Activated CD8-positive, alpha-beta T cell treated with anti-CD3 and anti-CD28 coated beads for 36 hours (primary cell): ENCODE results near the gene TMIGD2. TPM values are rescaled to one million over a fixed set of nuclear protein-coding genes. Genes with fewer than 3 reads are reported as not detected.
"Not testable (repeated sequence)": the region's sequence is repeated elsewhere in the genome, so short reads cannot be mapped to it uniquely, and the experiment has no call there.

Experiments used
- ATAC-seq: fragments of 200-7000 bp; cut with Tn5 transposase; one replicate; pipeline ENCODE4 v1.10.0; 2021; ENCODE audit warnings: mild to moderate bottlenecking, moderate library complexity
- CTCF ChIA-PET: fragments of 350-600 bp; sonication (Branson Sonifier 250); formaldehyde crosslinking; loops from one replicate; lab custom pipeline; 2021; ENCODE audit warnings: antibody characterized with exemption; lab: Charles Lee
- POLR2A ChIA-PET: fragments of 350-600 bp; sonication (Branson Sonifier 250); formaldehyde crosslinking; loops from one replicate; lab custom pipeline; 2021; ENCODE audit warnings: antibody characterized with exemption; lab: Charles Lee
- DNase-seq: peaks from one replicate; pipeline ENCODE4 v3.0.0-alpha.2; 2020
- H3K27ac Mint-ChIP-seq: one replicate; pipeline ENCODE4 v1.8.0; 2021; ENCODE audit warnings: mild to moderate bottlenecking, mixed read lengths
- H3K27me3 Mint-ChIP-seq: one replicate; pipeline ENCODE4 v1.8.0; 2021; ENCODE audit warnings: mixed read lengths
- H3K36me3 Mint-ChIP-seq: one replicate; pipeline ENCODE4 v1.8.0; 2021; ENCODE audit warnings: low read depth, mixed read lengths
- H3K4me1 Mint-ChIP-seq: one replicate; pipeline ENCODE4 v1.8.0; 2021; ENCODE audit warnings: low read depth, mixed read lengths
- H3K4me3 Mint-ChIP-seq: one replicate; pipeline ENCODE4 v1.8.0; 2021; ENCODE audit warnings: mild to moderate bottlenecking, moderate library complexity, mixed read lengths
- H3K9me3 Mint-ChIP-seq: one replicate; pipeline ENCODE4 v1.8.0; 2021; ENCODE audit warnings: mixed read lengths
- intact Hi-C: fragments of 100-400 bp; cut with micrococcal nuclease; formaldehyde crosslinking; loops from one replicate; pipeline ENCODE4 v1.10.0; 2022
- total RNA-seq, 2 experiments: library from RNA; stranded (reverse); gene quantifications; one replicate each; pipeline ENCODE4 v1.2.3, GENCODE V29; 2021
- TF ChIP-seq, protein P1 (sequence below): fragments of 200-600 bp; IDR thresholded peaks from one replicate; pipeline ENCODE4 v1.8.0; 2022; ENCODE audit warnings: antibody characterized with exemption, mild to moderate bottlenecking

The TMIGD2 gene
- total RNA-seq, 2 experiments from 2014 or later = 13.6 to 14.8 TPM

- TF ChIP-seq, protein P1, sequence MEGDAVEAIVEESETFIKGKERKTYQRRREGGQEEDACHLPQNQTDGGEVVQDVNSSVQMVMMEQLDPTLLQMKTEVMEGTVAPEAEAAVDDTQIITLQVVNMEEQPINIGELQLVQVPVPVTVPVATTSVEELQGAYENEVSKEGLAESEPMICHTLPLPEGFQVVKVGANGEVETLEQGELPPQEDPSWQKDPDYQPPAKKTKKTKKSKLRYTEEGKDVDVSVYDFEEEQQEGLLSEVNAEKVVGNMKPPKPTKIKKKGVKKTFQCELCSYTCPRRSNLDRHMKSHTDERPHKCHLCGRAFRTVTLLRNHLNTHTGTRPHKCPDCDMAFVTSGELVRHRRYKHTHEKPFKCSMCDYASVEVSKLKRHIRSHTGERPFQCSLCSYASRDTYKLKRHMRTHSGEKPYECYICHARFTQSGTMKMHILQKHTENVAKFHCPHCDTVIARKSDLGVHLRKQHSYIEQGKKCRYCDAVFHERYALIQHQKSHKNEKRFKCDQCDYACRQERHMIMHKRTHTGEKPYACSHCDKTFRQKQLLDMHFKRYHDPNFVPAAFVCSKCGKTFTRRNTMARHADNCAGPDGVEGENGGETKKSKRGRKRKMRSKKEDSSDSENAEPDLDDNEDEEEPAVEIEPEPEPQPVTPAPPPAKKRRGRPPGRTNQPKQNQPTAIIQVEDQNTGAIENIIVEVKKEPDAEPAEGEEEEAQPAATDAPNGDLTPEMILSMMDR = no peak
- H3K27me3 Mint-ChIP-seq = peaks cover 13% of the 10 kb centered on the region
- DNase-seq (no peak), ATAC-seq (no peak)
- intact Hi-C loops = no loop called here
- H3K36me3 Mint-ChIP-seq = no peaks in the 10 kb centered on the region
- no peaks in the 10 kb centered on the region for H3K9me3 Mint-ChIP-seq
- H3K4me1 Mint-ChIP-seq = peaks cover 7% of the 10 kb centered on the region
- CTCF ChIA-PET = interaction anchor here (1.2 to 3.7 kb wide), 2 partner anchors 11 to 74 kb away, joined by 6 to 31 read pairs; no protein-coding TSS in a partner anchor
- no peak within 1 kb of the TSS for H3K27ac Mint-ChIP-seq
- POLR2A ChIA-PET = interaction anchor here (1.2 kb wide), 1 partner anchor 45 kb away, joined by 3 read pairs; no protein-coding TSS in a partner anchor
- H3K4me3 Mint-ChIP-seq = no peak within 1 kb of the TSS
Observed at GRCh38 chr19:4278419-4279266, 23.5 kb downstream of the TMIGD2 start, which contains the start of gene SHD. TSS of gene SHD (plus strand) at chr19:4279266. CDS start at chr19:4280064, 798 bp downstream.

DNA sequence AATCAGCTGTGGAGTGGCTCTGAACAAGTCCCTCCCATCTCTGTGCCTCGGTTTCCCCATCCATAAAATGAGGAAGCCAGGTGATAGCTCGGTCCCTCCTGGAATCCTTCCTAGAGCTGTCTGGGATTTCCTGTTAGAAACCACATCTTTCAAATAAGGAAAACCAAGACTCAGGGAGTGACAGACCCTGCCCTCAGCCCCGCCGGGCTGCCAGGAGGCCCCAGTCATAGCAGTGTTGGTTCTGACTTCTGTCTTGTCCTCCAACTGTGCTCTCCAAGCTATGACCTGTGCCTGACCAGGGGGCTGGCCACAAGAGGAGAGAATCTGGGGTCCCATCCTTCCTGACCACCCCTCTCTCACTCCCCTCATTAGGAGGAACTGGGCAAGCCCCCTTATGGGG, 24.2 kb downstream of the TMIGD2 start:
- Mint-ChIP-seq H3K27me3 (peaks cover 13% of the 10 kb centered on the region), H3K4me1 (peaks cover 7% of the 10 kb centered on the region), H3K27ac (no peak overlapping the region), H3K36me3 (no peaks in the 10 kb centered on the region), H3K4me3 (no peak overlapping the region), H3K9me3 (no peaks in the 10 kb centered on the region)
- TF ChIP-seq, protein P1 = no peak
- intact Hi-C loops = no loop called here
- ChIA-PET CTCF (interaction anchor here (0.8 to 3.7 kb wide), 4 partner anchors 11 to 75 kb away, joined by 3 to 31 read pairs (median 5); no protein-coding TSS in a partner anchor), POLR2A (interaction anchor here (0.6 to 1.4 kb wide), 3 partner anchors 44 to 65 kb away, joined by 3 to 6 read pairs (median 3); partner anchors contain the start of gene MPND)
- no peak for ATAC-seq
- no peak for DNase-seq

- POLR2A ChIA-PET = interaction anchor here (0.6 to 1.4 kb wide), 3 partner anchors 43 to 66 kb away, joined by 3 to 6 read pairs (median 3); partner anchors contain the start of gene MPND
- no peak overlapping the region for H3K4me3 Mint-ChIP-seq
- H3K9me3 Mint-ChIP-seq = no peaks in the 10 kb centered on the region
- H3K27ac Mint-ChIP-seq = no peak overlapping the region
- DNase-seq (no peak), ATAC-seq (no peak)
- no peaks in the 10 kb centered on the region for H3K36me3 Mint-ChIP-seq
- TF ChIP-seq, protein P1 = no peak
- intact Hi-C loops = no loop called here
- H3K27me3 Mint-ChIP-seq = peaks cover 13% of the 10 kb centered on the region
- CTCF ChIA-PET = interaction anchor here (0.8 to 3.7 kb wide), 4 partner anchors 10 to 75 kb away, joined by 3 to 31 read pairs (median 5); no protein-coding TSS in a partner anchor
- H3K4me1 Mint-ChIP-seq = peaks cover 7% of the 10 kb centered on the region
Observed at GRCh38 chr19:4277191-4277696, 24.9 kb downstream of the TMIGD2 start.

GRCh38 chr19:4274321-4274686, 27.9 kb downstream of the TMIGD2 start:
- H3K27me3 Mint-ChIP-seq, H3K4me3 Mint-ChIP-seq, DNase-seq, H3K4me1 Mint-ChIP-seq, H3K36me3 Mint-ChIP-seq, ATAC-seq, H3K9me3 Mint-ChIP-seq, POLR2A ChIA-PET, CTCF ChIA-PET, intact Hi-C loops, H3K27ac Mint-ChIP-seq: not testable (repeated sequence)

GRCh38 chr19:4272894-4273293, 29.3 kb downstream of the TMIGD2 start:
- Mint-ChIP-seq H3K27ac (no peak overlapping the region), H3K9me3 (no peaks in the 10 kb centered on the region)
- no peak for DNase-seq

More at GRCh38 chr19:4272894-4273293, 29.3 kb downstream of the TMIGD2 start:
- ChIA-PET POLR2A (no interaction called here), CTCF (interaction anchor here (1.0 kb wide), 1 partner anchor 23 kb away, joined by 3 read pairs; no protein-coding TSS in a partner anchor)
- no peaks in the 10 kb centered on the region for H3K27me3 Mint-ChIP-seq
- intact Hi-C loops = no loop called here
- TF ChIP-seq, protein P1 = no peak
- no peak overlapping the region for H3K4me3 Mint-ChIP-seq
- ATAC-seq = no peak
- peaks cover 15% of the 10 kb centered on the region for H3K36me3 Mint-ChIP-seq
- no peaks in the 10 kb centered on the region for H3K4me1 Mint-ChIP-seq
